HepG2 (cell line): Measurements from ENCODE around the gene SPATA25. TPM values are rescaled to one million over a fixed set of nuclear protein-coding genes. Genes with fewer than 3 reads are reported as not detected.
A peak's percentile ranks its signal among the peaks of the same experiment; 100 is the strongest.

ENCODE experiments used
- CENPT ChIP-seq: sonication (generic); formaldehyde crosslinking; IDR thresholded peaks from 2 replicates; pipeline ENCODE4 v1.8.0; 2022; ENCODE audit warnings: low read depth, mild to moderate bottlenecking, moderate library complexity, missing genetic modification reagents
- DNMT1 ChIP-seq: sonication (generic); formaldehyde crosslinking; IDR thresholded peaks from 2 replicates; pipeline ENCODE4 v1.5.1; 2020; ENCODE audit warnings: mild to moderate bottlenecking, missing genetic modification reagents
- FOXP1 ChIP-seq, 2 experiments: fragments of 450-650 bp in 1 of 2; IDR thresholded peaks; 2 replicates each; pipeline ENCODE4 v1.6.1; 2017 to 2018; ENCODE audit warnings: antibody characterized with exemption in 1 of 2
- MXD1 ChIP-seq: sonication (generic); formaldehyde crosslinking; IDR thresholded peaks from 2 replicates; pipeline ENCODE4 v1.4.0; 2020; ENCODE audit warnings: mild to moderate bottlenecking, missing genetic modification reagents
- RFX5 ChIP-seq: IDR thresholded peaks from 2 replicates; pipeline ENCODE4 v1.6.1; 2011; ENCODE audit warnings: low read depth, low read length, improper control_type of control experiment
- RNF219 ChIP-seq: sonication (generic); formaldehyde crosslinking; IDR thresholded peaks from 2 replicates; pipeline ENCODE4 v1.5.0; 2020; ENCODE audit warnings: mild to moderate bottlenecking, missing genetic modification reagents
- TOPORS ChIP-seq: sonication (generic); formaldehyde crosslinking; IDR thresholded peaks from 2 replicates; pipeline ENCODE4 v1.8.0; 2023; ENCODE audit warnings: mild to moderate bottlenecking, missing genetic modification reagents
- ZBTB25 ChIP-seq: IDR thresholded peaks from 2 replicates; pipeline ENCODE4 v1.6.1; 2018; ENCODE audit warnings: missing genetic modification reagents
- ZMYM4 ChIP-seq: sonication (generic); formaldehyde crosslinking; IDR thresholded peaks from 2 replicates; pipeline ENCODE4 v1.8.1; 2023; ENCODE audit warnings: mild to moderate bottlenecking, missing genetic modification reagents
- ZNF317 ChIP-seq: sonication (generic); formaldehyde crosslinking; IDR thresholded peaks from 2 replicates; pipeline ENCODE4 v1.5.0; 2020; ENCODE audit warnings: mild to moderate bottlenecking, missing genetic modification reagents
- ZNF512 ChIP-seq: sonication (generic); formaldehyde crosslinking; IDR thresholded peaks from 2 replicates; pipeline ENCODE4 v1.4.0; 2020; ENCODE audit warnings: mild to moderate bottlenecking, missing genetic modification reagents
- ZNF558 ChIP-seq: sonication (generic); formaldehyde crosslinking; IDR thresholded peaks from 2 replicates; pipeline ENCODE4 v1.9.0; 2022; ENCODE audit warnings: mild to moderate bottlenecking, missing genetic modification reagents, borderline replicate concordance
- ZNF605 ChIP-seq: sonication (generic); formaldehyde crosslinking; IDR thresholded peaks from 2 replicates; pipeline ENCODE4 v1.8.0; 2022; ENCODE audit warnings: mild to moderate bottlenecking, missing genetic modification reagents
- ZNF839 ChIP-seq: sonication (generic); formaldehyde crosslinking; IDR thresholded peaks from 2 replicates; pipeline ENCODE4 v1.4.0; 2020; ENCODE audit warnings: missing genetic modification reagents, mild to moderate bottlenecking, borderline replicate concordance
- ZSCAN25 ChIP-seq: sonication (generic); formaldehyde crosslinking; IDR thresholded peaks from 2 replicates; pipeline ENCODE4 v1.8.0; 2022; ENCODE audit warnings: mild to moderate bottlenecking, missing genetic modification reagents
- polyA plus RNA-seq, 8 experiments: library from polyadenylated mRNA; depleted of rRNA in 3 of 8; stranded (reverse) in 7 of 8; unstranded in 1 of 8; fragments of >200 nt; fragmentation: Illumina TruSeq in 4 of 8; extraction: Trizol in 4 of 8; gene quantifications; 2 replicates each; pipeline versions ENCODE4 v1.2.1 to v1.2.3, GENCODE V29; 2011 to 2016; ENCODE audit warnings: low read depth in 4 of 8, missing spikeins in 1 of 8, mixed read lengths in 1 of 8; ENCODE audit not compliant: insufficient read depth in 1 of 8
- total RNA-seq, 5 experiments: library from RNA; depleted of rRNA; stranded (reverse); fragments of >200 nt; fragmentation: Illumina TruSeq; extraction: Trizol; gene quantifications; 2 replicates each; pipeline ENCODE4 v1.2.3, GENCODE V29; 2016; ENCODE audit warnings: low read depth in 1 of 5
- TF ChIP-seq, protein P1 (sequence below): sonication (generic); formaldehyde crosslinking; IDR thresholded peaks from 2 replicates; pipeline ENCODE4 v1.4.0; 2020; ENCODE audit warnings: missing genetic modification reagents
- TF ChIP-seq, protein P2 (sequence below): sonication (generic); formaldehyde crosslinking; IDR thresholded peaks from 2 replicates; pipeline ENCODE4 v1.5.0; 2020; ENCODE audit warnings: missing genetic modification reagents
- TF ChIP-seq, protein P3 (sequence below): sonication (generic); formaldehyde crosslinking; IDR thresholded peaks from 2 replicates; pipeline ENCODE4 v1.9.0; 2022; ENCODE audit warnings: low read depth, missing genetic modification reagents

Gene SPATA25
- total and polyA plus RNA-seq, 2 of the 13 experiments (the other 11 are each of a cell fraction or from before 2014, with no cell fraction given): 4.8 to 7.6 TPM

- peak; percentile 88 for TF ChIP-seq MXD1 (CRISPR knock-in tag)
- peak; percentile 66 for TF ChIP-seq ZNF839 (CRISPR knock-in tag)
- TF ChIP-seq RFX5: no peak
- TF ChIP-seq ZMYM4 (CRISPR knock-in tag): peak; percentile 87
- TF ChIP-seq, protein P1, sequence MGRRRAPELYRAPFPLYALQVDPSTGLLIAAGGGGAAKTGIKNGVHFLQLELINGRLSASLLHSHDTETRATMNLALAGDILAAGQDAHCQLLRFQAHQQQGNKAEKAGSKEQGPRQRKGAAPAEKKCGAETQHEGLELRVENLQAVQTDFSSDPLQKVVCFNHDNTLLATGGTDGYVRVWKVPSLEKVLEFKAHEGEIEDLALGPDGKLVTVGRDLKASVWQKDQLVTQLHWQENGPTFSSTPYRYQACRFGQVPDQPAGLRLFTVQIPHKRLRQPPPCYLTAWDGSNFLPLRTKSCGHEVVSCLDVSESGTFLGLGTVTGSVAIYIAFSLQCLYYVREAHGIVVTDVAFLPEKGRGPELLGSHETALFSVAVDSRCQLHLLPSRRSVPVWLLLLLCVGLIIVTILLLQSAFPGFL (CRISPR knock-in tag): no peak
- TF ChIP-seq, protein P2, sequence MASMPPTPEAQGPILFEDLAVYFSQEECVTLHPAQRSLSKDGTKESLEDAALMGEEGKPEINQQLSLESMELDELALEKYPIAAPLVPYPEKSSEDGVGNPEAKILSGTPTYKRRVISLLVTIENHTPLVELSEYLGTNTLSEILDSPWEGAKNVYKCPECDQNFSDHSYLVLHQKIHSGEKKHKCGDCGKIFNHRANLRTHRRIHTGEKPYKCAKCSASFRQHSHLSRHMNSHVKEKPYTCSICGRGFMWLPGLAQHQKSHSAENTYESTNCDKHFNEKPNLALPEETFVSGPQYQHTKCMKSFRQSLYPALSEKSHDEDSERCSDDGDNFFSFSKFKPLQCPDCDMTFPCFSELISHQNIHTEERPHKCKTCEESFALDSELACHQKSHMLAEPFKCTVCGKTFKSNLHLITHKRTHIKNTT: 0 out of 2 replicates have a peak, but pooled peaks have one; percentile 33
- TF ChIP-seq ZNF558 (CRISPR knock-in tag): peak; percentile 91
- TF ChIP-seq, protein P3, sequence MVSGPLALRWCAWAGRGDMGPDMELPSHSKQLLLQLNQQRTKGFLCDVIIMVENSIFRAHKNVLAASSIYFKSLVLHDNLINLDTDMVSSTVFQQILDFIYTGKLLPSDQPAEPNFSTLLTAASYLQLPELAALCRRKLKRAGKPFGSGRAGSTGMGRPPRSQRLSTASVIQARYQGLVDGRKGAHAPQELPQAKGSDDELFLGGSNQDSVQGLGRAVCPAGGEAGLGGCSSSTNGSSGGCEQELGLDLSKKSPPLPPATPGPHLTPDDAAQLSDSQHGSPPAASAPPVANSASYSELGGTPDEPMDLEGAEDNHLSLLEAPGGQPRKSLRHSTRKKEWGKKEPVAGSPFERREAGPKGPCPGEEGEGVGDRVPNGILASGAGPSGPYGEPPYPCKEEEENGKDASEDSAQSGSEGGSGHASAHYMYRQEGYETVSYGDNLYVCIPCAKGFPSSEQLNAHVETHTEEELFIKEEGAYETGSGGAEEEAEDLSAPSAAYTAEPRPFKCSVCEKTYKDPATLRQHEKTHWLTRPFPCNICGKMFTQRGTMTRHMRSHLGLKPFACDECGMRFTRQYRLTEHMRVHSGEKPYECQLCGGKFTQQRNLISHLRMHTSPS: no peak; the same call in 1 of the 2 replicates
- TF ChIP-seq ZNF605 (CRISPR knock-in tag): peak; percentile 86; the same call in 1 of the 2 replicates
- TF ChIP-seq FOXP1 (IDR thresholded peaks at IDR 0.05): no peak
- peak; percentile 39 for TF ChIP-seq FOXP1 (CRISPR knock-in tag; IDR thresholded peaks at IDR 0.05)
- peak; percentile 82; the same call in 1 of the 2 replicates for TF ChIP-seq ZSCAN25
- no peak for TF ChIP-seq CENPT (CRISPR knock-in tag)
- no peak for TF ChIP-seq RNF219
- TF ChIP-seq DNMT1 (CRISPR knock-in tag): peak; percentile 91
- no peak; the same call in 1 of the 2 replicates for TF ChIP-seq ZNF317
- TF ChIP-seq TOPORS (CRISPR knock-in tag): peak; percentile 71; the same call in 1 of the 2 replicates
- TF ChIP-seq ZBTB25 (CRISPR knock-in tag): peak; percentile 83; the same call in 1 of the 2 replicates
- TF ChIP-seq ZNF512 (CRISPR knock-in tag): no peak
Measured at GRCh38 chr20:45857114-45857881, 30.1 kb downstream of the SPATA25 start, which contains the start of the genes ACOT8 and ZSWIM3 (continued).
